Esophagus squamous epithelium (tissue), 4 donors: ENCODE data around the gene CALB2.

Experiments used
- CTCF ChIP-seq, 6 experiments: fragments of 450-650 bp in 4 of 6; fragments of 200-600 bp in 2 of 6; sonication (generic) in 2 of 6; IDR thresholded peaks; one replicate each; pipeline ENCODE4 v1.5.1; 2016 to 2019; ENCODE audit warnings: antibody characterized with exemption in 6 of 6, mild to moderate bottlenecking in 4 of 6, moderate library complexity in 4 of 6
- POLR2A ChIP-seq, 4 donors: fragments of 450-650 bp; IDR thresholded peaks; one replicate each; pipeline ENCODE4 v1.6.1; 2017; ENCODE audit warnings: antibody characterized with exemption in 4 of 4, mild to moderate bottlenecking in 4 of 4, moderate library complexity in 3 of 4

- TF ChIP-seq CTCF (IDR thresholded peaks at IDR 0.05): no peak
- no peak for TF ChIP-seq POLR2A (IDR thresholded peaks at IDR 0.05)
Measured at GRCh38 chr16:71359431-71359830, 908 bp downstream of the CALB2 start.
